Stromal cell of bone marrow (primary cell): ENCODE data around the gene MSI2.

Experiments
- DNase-seq: peaks from one replicate; pipeline ENCODE4 v3.0.0-alpha.2; 2012; ENCODE audit warnings: low read depth

The MSI2 gene

DNA sequence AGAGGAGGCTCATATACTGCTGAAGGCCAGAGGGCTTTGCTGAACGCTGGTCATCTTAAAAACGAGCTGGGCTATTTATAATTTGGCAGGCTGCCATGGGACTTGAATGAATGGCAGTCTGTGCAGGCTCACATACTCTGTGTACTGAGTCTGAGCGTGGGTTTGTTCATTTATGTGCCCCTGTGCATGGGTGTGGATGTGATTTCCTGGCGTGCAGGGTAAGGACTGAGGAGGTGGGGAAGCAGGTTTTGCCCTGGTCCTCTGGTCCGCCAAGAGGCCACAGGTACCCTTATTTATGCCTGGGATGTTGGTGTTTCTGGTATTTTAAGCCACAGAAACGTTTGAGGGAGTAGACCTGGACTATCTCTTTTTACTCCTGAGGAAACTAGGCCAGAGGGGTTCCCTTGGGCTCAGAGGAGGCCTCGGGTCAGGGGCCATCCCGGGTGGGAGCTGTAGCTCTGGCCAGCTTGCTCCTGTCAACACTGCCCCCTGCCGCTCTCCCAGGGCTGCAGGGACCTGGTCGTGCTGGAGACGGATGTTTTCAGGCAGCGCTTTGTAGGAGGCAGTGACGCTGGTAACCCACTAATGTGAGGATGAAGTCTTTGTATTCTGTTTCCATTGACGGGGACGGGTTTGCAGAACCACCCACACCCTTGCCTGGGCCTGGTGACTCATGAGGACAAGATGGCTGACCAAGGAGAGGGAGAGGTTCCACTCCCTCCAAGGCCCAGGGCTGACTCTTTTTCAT, 184.4 kb downstream of the MSI2 start:
- peak; percentile 35 for DNase-seq

DNA sequence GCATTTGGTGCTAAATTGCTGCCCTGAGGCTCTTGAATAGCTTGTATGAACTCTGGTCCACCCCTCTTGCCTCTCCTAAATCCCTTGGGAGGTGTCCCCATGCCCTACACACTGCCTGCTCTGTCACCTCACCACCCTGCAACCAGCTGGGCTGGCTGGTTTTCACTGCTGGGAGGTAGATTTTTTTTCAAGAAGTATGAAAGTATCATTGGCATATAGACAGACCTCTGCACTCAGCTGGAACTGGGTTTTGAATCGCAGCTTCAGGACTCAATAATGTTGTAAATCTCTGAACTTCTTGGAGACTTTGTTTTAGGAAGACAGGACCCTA, 184.9 kb downstream of the MSI2 start:
- no peak for DNase-seq

DNA sequence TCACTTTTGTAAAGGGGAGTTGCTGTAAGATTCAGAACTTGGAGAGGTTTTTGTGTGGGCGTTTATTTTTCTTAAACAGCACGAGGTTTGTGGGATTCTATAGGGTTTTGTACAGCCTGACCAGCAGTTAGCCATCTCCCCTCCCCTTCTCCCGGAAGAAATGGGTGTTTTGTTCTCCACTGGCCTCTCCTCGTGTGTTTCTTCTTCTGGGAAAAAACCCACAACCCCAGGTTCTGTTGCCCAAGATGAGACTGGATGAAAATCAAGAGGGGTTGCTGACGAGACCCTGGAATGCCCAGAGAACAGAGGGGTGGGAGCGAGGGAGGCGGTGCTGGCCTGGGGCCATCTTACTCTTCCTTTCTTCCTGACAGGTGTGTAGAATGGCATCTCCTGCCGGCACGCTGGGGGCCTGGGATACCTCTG, 186.1 kb downstream of the MSI2 start:
- no peak for DNase-seq

DNA sequence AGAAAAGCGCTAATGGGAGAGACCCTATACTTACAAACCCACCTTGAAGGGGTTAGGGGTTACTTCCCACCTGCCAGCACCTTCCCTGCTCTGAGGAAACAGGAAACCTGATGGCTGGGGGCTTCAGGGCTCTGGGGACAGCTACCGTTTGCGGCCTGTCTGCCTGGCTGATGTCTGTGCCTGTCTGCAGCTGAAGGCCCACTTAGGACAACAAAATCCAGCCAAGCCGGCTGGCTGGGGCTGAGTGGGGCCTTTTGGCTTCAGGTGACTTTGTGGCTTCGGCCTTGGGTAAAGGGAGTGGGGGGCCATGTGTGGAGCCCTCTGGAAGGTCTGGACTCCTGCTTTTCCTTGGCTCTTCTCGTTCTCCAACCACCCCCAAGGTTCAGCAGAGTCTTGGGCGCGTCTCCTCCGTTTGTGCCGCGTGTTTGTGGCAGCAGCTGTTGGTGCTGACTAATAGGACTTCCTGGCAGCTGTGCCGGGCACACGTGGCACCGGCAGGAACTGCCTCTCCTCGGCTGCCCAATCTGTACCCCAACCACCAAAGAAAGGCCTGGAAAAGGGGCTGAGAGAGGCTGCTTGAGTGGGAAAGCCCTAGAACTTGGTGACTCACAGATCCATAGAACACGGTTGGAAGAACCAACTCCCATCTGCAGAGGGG, 186.7 kb downstream of the MSI2 start:
- DNase-seq, result no peak

DNA sequence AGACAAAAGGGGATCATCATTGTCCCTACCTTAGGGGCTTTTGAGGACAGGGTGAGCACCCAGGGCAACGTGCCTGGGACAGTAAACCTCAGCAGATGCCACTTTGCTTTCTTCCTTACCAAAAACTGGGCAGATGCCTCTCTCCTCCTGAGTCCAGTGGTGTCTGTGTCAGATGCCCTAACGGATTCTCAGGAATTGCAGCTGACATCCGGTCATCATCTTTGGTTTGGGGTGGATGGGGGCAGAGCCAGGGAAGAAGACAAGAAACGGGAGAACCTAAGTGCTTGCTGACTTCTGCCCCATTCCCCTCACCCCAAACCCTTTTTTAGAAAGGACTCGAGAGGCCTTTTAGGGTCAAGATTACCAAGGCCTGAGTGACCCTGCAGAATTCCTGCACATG, 187.5 kb downstream of the MSI2 start:
- DNase-seq, result no peak

DNA sequence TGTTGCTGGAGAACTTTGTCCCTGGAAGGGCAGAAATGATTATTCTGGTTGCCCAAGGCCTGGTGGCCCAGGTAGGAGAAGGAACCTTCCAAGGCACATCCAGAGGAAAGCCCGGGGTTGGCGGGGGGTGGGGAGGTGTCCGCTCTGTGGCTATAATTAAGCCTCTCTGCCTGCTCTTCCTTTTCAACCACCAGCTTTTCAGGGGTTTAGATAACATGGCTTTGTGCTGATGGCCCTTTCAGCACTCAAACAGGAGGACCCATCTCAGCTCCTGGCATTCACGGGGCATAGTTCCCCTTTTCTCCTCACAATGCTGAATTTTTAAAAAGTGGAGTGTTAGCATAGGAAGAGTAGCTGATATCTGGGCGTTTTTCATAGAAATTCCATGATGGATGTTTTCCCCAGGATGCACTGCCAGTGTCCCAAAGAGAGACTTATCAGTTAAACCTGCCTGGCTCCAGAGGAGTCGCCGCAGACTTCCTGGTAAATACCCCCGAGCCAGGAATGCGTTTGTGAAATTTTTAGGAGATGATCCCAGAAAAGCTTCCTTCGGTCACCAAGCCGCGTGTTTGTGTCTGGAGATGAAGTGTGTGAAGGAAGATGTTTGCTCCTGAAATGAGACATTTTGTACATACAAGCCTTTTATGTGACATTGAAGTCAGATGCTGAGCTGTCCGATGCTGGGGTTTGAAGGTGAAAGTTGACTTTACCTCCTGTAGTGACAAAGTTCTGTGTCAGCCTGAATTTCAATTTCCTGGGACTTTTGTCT, 188.5 kb downstream of the MSI2 start:
- DNase-seq, result no peak

DNA sequence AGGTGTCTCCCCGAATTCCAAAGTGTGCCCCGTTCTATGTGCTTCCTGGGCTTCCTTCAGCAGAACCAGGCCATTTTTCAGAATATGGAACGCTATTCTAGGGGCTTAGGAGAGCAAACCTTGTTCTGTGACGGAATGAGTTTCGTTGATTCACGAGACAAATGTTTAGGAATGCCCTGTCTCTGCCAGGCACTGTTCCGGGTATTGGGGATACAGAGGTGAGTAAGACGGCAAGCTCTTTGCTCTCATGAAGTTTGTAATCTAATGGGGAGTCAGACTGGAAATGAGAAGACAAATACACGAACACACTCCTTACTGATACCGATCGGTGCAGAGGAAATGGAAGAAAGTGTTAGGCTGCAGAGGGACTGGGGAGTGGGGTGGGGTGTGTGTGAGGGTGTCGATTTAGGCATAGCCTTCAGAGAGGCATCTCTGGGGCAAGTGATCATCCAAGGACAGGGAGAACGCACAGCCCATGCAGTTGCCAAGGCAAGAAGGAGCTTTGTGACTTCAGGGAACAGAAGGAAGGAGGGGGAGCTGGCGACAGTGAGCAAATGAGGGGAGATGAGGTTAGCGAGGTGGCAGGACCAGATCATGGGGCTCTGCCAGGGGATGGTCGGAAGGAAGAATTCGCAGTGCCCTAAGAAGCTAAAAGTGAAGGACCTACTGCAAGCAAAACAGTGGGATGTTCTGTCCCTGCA, 189.6 kb downstream of the MSI2 start:
- no peak for DNase-seq

DNA sequence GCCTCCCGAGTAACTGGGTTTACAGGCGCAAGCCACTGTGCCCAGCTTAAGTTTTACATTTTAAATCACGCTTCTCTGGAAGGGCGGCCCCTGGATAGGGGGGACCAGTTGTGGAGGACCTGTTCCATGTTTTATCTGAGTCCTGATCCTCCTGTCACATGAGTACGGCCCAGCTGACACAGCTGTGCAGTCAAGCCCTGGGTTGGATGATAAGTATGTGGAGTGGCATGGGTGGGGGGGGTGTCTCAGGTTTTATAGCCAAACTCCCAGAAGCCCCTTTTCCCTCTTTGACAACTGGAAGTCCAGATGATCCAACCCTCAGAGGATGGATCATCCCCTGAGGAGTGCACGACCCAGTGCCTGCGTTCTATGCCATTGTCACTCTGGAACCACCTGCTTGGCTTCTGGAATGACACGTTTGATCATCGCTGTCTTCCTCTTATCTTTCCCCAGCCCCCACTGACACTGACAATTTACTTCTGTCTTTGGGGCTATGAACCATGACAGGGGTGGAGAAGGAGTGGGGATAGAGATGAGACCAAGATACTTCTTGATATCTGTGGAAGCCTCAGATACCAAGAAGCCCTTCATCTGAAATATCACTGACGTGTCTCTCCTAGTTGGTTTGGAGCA, 191.2 kb downstream of the MSI2 start:
- DNase-seq, result no peak

DNA sequence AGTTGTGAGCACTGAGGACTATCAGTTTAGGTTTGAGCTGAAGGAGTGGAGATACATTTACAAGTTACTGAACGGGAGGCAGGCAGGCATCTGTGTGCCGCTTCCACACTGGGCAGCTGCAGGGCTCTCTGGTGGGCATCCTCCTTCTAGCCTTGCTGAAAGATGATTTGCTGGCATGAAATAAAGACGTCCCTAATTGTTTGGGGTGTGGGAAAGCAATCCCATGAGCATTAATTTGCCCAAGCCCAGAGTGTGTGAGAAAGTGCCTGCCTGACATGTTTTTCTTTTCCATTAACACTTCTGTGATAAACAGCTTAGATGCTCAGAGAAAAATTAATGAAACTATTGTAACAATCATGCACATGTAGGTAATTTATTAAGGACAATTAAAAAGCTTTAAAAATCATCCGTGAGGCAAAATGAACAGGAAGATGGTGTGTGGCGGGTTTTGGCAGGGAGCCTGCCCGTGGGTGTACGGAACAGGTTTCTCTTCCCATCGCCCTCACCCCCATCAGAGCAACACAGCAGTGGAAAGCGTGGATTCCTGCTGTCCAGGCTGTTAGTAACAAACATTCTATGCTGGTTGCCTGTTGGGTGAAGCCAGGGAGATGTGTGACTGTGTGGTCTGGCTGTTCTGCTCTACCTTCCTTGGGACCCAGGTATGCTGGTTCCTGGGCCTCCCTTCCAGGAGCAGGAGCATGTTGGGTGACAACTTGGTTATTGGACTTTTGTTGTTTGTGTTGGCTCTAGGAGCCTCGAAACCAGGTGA, 191.9 kb downstream of the MSI2 start:
- DNase-seq, result no peak

DNA sequence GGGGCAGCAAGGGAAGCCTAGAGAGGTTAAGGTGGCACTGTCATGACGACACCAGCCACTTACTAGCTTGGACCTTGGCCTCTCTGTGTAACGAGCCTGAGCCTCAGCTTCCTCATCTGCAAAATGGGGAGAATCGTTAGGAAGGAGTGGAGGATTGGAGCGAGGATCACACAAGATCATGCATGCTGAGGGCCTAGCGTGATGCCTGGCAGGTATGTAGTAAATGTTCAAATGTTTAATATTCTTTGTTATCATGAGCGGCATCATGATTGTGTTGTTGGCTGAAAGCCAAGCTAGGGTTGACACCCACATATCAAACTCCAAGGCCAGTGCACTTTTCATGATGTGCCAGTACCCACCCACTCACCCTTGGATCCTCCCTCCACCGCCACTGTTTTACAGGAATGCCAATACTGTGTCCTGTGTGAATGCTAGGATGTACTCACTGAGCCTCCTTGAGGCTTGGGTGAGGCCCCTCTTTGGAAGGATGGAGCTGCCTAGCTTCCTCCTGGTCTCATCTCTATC, 192.5 kb downstream of the MSI2 start:
- DNase-seq, result no peak

DNA sequence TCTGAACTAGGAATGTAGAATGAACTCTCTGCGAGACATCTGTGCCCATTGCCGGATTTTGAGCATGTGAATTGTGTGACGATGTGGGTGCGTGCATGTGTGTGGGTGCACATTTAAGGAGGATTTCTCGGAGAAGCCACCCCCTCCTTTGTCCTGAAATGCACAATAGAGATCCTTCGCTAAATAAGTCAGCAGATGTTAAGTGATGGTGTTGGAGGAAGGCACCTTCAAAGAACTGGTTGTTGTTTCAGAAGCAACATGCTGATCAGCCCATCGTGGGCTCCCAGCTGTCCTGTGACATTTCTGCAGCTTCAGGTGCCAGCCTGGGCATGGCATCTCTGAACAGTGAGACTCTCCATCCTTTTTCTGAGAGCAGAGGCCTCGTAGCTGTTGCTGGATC, 194.9 kb downstream of the MSI2 start:
- DNase-seq, result no peak

DNA sequence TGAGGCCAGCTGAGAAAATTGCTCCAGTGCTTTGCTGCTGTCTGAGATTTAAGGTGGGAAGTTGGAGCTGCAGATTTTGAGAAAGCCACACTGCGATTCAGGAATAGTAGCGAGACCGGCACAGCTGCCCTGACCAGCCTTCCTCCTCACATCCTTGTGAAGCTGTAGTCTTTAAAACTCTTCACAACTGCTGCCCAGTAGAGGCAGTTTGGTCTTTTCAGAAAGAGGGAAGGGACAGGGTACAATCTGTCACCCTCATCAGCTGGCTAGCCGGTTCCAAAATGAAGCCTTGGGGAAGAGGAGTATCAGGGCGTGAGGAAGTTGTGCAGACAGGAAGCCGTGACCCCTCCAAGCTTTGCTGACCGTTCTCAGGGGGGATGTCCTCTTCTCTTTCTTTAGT, 195.3 kb downstream of the MSI2 start:
- DNase-seq, result no peak

DNA sequence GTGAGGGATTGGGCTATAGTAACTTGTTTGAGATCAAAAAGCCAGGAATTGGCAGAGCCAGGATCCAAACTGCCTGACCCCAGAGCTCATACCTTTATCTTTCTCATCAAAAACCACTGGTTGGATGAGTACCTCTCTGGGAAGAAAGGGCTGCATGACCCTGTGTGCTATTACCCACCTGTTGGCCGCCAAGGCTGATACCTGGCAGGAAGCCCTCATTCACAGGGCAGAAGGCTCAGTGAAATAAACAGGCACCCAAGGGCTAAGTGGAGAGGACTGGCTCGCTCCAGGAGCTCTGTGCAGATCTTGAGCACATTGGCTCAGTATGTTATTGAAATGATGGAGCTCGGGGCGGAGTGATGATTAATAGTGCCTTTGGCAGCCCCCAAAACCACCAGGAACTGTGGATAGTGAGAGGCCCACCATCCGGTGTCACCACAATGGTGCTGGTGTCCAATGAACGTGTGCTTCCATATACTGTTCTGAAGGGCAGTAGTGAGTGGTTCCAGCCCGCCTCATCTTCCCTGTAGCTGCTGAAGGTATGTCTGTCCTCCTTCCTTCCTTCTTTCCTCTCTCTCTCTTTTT, 197.6 kb downstream of the MSI2 start:
- DNase-seq, result no peak

DNA sequence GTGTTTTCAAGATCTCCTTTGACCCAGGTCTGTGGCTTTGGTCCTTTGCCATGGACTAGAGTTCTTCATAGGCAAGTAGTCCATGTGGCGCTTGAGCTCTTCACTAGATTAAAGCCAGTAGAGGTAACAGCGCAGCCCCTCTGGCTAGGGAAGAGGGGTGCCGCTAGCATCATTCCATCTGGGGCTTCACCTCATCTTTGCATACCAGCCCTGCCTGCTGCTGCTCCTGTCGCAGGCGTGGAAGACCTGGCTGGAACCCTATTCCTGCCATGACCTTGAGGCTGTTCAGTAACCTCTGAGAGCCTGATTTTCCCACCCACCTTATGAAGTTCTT, 198.4 kb downstream of the MSI2 start:
- no peak for DNase-seq

DNA sequence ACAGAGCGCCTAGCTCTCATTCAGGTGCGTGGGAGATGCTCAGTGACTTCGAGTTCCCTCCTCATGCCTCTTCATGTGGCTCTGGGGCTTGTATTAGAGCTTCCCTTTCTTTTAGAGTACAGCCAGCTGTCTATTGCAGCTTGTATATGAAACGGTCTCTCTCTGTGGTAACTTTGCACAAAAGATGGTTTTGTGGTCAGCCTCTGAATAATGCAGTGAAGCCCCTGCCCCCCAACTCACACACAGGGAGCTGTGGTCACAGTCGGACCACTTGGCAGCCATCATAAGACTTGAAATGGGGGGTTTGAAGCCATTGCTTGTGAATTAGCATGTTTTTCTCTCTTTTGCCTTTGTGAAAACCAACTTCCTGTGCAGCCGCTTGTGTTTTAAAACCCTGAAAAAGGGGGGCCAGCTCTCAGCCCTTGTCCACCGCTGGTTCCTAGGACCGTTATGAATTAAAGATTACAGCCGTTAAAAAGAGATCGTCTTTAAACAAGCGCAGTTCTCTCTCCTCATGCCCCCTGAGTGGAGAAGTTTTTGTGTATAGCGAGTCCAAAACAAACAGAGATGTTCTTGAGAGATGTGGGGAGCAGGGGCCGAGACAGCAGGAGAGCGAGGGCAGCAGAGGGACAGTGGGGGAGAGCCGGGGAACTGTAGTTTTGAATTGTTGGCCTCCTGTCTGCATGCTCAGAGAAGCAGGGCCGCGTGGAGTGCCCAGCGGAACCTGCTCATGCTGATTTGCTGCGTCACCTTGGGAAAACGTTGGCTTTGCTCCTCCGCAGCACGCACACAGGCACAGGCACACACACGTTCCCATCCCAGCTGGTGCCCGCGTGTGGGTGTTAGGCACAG, 199.0 kb downstream of the MSI2 start:
- no peak for DNase-seq

DNA sequence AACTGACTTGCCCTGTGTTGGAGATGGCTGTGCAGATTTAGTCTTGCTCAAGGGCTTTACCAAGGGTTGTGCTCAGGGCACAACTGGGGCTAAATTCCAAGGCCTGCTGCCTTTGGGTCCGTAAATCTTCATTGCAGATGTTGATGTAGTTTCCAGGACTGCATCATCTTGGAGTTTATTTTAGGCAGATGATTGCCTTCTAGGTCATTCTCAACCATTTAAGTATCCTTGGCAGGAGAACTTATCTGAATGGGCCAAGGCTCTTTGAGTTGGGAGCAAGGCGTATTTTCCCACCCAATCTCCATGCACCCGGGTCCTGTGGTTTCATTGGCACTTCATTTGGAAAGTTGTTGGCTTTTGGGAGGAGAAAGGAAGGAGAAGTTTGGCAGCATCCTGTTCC, 200.3 kb downstream of the MSI2 start:
- no peak for DNase-seq

DNA sequence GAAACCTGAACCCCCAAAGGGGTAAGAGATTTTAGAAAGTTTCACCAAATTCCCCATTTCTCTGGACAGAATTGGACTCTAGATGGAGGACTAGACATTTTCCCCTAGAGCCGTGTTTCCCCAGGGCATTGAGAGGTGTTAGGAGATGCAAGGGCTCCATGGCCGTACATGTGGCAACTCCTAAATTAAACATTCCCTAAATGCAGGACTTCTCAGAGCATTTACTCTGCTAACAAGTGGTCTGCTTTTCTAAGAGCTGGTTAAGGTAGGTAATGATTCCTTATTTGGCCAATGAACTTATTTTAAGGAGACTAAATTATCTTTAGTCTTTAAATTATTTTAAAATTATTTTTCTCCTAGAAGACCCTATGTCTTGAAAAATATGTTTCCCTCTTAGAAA, 200.9 kb downstream of the MSI2 start:
- no peak for DNase-seq

DNA sequence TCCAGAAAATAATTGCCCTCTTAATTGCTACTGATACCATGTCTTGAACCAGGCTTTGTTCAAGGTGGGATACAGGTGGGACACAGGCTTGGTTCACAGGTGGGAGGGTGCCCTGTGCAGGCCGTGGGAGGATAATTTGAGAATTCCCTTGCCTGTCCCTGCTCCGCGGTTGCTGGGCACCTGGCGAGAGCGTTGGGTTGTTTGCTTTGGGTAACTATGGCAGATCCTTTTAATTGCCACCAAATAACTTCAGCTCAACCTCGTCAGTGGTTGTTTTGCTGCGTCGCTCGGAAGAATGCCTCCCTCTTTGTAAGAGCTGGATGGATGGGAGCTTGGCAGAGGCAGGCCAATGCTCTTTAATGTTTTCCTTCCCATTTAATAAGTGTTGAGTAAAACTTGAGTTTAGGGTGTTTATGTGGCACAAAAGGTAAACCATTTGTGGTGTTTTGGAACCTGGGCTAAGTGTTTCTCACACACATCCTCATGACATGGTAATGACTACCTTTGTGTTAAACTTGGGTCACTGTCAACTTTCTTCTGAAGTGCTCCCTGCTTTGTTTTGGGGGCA, 202.5 kb downstream of the MSI2 start:
- no peak for DNase-seq

DNA sequence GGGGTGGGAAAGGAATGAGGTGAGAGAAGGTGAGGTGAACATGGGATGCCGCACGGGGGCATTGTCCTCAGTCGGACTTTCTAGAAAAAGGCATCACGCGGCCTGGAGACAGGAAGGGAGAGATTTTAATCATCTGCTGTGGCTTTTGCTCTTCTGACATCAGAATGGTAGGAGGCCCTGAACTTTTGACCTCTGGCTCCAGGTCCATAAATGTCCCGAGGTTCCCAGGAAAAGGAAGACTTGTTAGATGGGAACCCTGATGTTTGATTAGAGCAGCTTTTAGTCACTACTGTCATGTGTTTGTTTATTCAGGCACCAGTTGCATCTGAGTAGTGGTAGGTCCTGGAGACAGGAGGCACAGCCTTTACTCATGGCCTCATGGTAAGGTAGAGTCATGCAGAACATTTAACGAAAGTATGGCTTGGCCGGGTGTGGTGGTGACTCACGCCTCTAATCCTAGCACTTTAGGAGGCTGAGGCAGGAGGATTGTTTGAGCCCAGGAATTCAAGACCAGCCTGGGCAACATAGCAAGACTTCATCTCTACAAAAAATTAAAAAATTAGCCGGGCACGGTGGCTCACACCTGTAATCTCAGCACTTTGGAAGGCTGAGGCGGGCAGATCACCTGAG, 203.1 kb downstream of the MSI2 start:
- DNase-seq, result no peak
